GM19328 (cell line): Measurements from ENCODE around the gene FUCA1.
"Not testable (repeated sequence)": the region's sequence is repeated elsewhere in the genome, so short reads cannot be mapped to it uniquely, and the experiment has no call there.

Source experiments
- ATAC-seq: cut with Tn5 transposase; IDR thresholded peaks from one replicate; pipeline ENCODE4 v1.9.1; 2021; ENCODE audit warnings: mild to moderate bottlenecking, moderate library complexity; ENCODE audit not compliant: unreplicated experiment

FUCA1 gene

GRCh38 chr1:23843644-23844043, 24.4 kb downstream of the FUCA1 start:
- no peak for ATAC-seq

GRCh38 chr1:23838401-23838866, 29.7 kb downstream of the FUCA1 start:
- no peak for ATAC-seq

GRCh38 chr1:23837908-23838307, 30.2 kb downstream of the FUCA1 start:
- ATAC-seq, result no peak

GRCh38 chr1:23836037-23836436, 32.1 kb downstream of the FUCA1 start:
- no peak for ATAC-seq

- not testable (repeated sequence) for ATAC-seq
These were observed 33.9 kb downstream of the FUCA1 start for GRCh38 chr1:23834156-23834555.

GRCh38 chr1:23827717-23828116, 40.4 kb downstream of the FUCA1 start:
- no peak for ATAC-seq

- not testable (repeated sequence) for ATAC-seq
These were observed 41.5 kb downstream of the FUCA1 start for GRCh38 chr1:23826590-23826989.

GRCh38 chr1:23825762-23826522, 42.1 kb downstream of the FUCA1 start:
- peak; percentile 54 for ATAC-seq

- ATAC-seq, result peak; percentile 50
These were observed 42.9 kb downstream of the FUCA1 start, which contains the start of gene HMGCL for GRCh38 chr1:23825076-23825761. Gene HMGCL, minus strand, starts transcription at chr1:23825429. Its CDS starts 14 bp downstream, at chr1:23825415.

GRCh38 chr1:23824711-23825075, 43.4 kb downstream of the FUCA1 start:
- no peak for ATAC-seq

GRCh38 chr1:23823767-23824166, 44.3 kb downstream of the FUCA1 start:
- ATAC-seq, result no peak

- no peak for ATAC-seq
These were observed 50.5 kb downstream of the FUCA1 start for GRCh38 chr1:23817633-23818032.

- ATAC-seq, result no peak
These were observed 51.2 kb downstream of the FUCA1 start for GRCh38 chr1:23816906-23817305.

GRCh38 chr1:23816361-23816760, 51.7 kb downstream of the FUCA1 start:
- no peak for ATAC-seq

GRCh38 chr1:23814016-23814415, 54.1 kb downstream of the FUCA1 start:
- no peak for ATAC-seq

- no peak for ATAC-seq
These were observed 57.1 kb downstream of the FUCA1 start for GRCh38 chr1:23810818-23811540.

- ATAC-seq, result no peak
These were observed 58.3 kb downstream of the FUCA1 start for GRCh38 chr1:23809751-23810171.

GRCh38 chr1:23807453-23807852, 60.6 kb downstream of the FUCA1 start:
- no peak for ATAC-seq

- ATAC-seq, result no peak
These were observed 61.8 kb downstream of the FUCA1 start for GRCh38 chr1:23806280-23806679.

GRCh38 chr1:23805025-23805424, 63.1 kb downstream of the FUCA1 start:
- ATAC-seq, result no peak

GRCh38 chr1:23804183-23804835, 63.8 kb downstream of the FUCA1 start:
- no peak for ATAC-seq
